Thymus (tissue), 11 donors: ENCODE results near the gene CACNA2D4. TPM values are rescaled to one million over a fixed set of nuclear protein-coding genes. Genes with fewer than 3 reads are reported as not detected.

ENCODE experiments used
- DNase-seq, 9 donors: peaks; one replicate each; pipeline ENCODE4 v3.0.0-alpha.2; 2013; ENCODE audit warnings: low spot score in 9 of 9, low read depth in 6 of 9, missing footprints in 1 of 9
- H3K27ac ChIP-seq, 2 donors: one replicate each; pipeline ENCODE4 v1.5.1; 2013; ENCODE audit warnings: control low read depth in 1 of 2, low read depth in 1 of 2, low read length in 1 of 2, mild to moderate bottlenecking in 1 of 2, moderate library complexity in 1 of 2
- H3K27me3 ChIP-seq, 2 donors: one replicate each; pipeline ENCODE4 v1.5.1; 2013; ENCODE audit warnings: low read length in 1 of 2; ENCODE audit not compliant: control insufficient read depth in 2 of 2, insufficient read depth in 1 of 2
- H3K36me3 ChIP-seq, 2 donors: one replicate each; pipeline ENCODE4 v1.5.1; 2013; ENCODE audit warnings: low read length in 1 of 2, mild to moderate bottlenecking in 1 of 2, moderate library complexity in 1 of 2; ENCODE audit not compliant: control insufficient read depth in 2 of 2, insufficient read depth in 2 of 2
- H3K4me1 ChIP-seq, 2 donors: one replicate each; pipeline ENCODE4 v1.5.1; 2013; ENCODE audit warnings: low read length in 2 of 2; ENCODE audit not compliant: control insufficient read depth in 2 of 2, insufficient read depth in 2 of 2
- H3K4me3 ChIP-seq, 2 donors: one replicate each; pipeline ENCODE4 v1.5.1; 2013; ENCODE audit warnings: low read length in 2 of 2, control low read depth in 1 of 2, mild to moderate bottlenecking in 1 of 2
- H3K9me3 ChIP-seq, 2 donors: one replicate each; pipeline ENCODE4 v1.5.1; 2013; ENCODE audit warnings: low read length in 1 of 2, mild to moderate bottlenecking in 1 of 2; ENCODE audit not compliant: control insufficient read depth in 2 of 2, insufficient read depth in 1 of 2
- WGBS: extraction: QIAGEN DNeasy Blood & Tissue Kit; methylation state at CpG from one replicate; pipeline ENCODE4 v1.1.7; 2013; 5-methylcytosine and 5-hydroxymethylcytosine counted together
- polyA plus RNA-seq: library from polyadenylated mRNA; stranded (reverse); fragments of 200-250 nt; gene quantifications from one replicate; pipeline ENCODE4 v1.2.3, GENCODE V29; 2013
- total RNA-seq: library from RNA; stranded (reverse); fragments of 120-200 nt; gene quantifications from one replicate; pipeline ENCODE4 v1.2.4, GENCODE V29; 2013
- donor health status: healthy.

Gene CACNA2D4
- total and polyA plus RNA-seq, 2 donors, result 4.9 to 5.1 TPM

DNA sequence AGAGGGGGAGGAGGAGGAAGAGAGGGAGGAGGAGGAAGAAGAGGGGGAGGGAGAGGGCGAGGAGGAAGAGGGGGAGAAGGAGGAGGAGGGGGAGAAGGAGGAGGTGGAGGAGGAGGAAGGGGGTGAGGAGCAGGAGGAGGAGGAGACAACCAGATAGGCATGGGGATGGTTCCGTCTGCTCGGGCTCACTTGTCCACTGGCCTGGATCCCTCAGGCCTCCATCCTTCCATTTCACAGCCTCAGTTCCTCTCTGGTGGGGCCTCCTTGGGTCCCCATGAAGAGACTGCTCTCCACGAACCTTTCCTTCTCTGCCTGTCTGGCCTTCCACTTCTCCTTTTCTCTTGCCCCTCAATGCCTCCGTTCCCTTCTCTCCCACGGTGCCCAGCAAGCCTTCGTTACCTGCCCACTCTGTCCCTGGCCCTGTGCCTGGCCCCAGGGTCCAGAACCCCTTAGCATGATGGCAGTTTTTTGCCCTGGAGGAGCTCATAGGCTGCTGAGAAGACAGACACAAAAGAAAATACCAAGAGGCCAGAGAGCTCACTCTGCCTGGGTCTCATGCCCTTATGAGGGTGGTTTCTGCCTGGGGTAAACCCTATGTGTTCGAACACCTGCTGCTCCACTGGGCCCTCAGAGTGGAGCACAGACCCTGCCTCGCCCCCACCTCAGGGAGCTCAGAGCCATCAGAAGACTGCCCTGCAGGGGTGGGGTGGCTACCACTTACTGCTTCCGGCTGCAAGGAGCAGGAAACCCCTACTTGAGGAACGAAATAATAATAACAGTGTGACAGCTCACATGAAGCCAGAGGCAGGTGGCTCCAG lies 11.7 kb upstream of the CACNA2D4 start:
- H3K27me3 ChIP-seq, result no peaks in the 10 kb centered on the region
- H3K36me3 ChIP-seq, result no peaks in the 10 kb centered on the region
- no peak overlapping the region for H3K27ac ChIP-seq
- H3K4me3 ChIP-seq, result no peak overlapping the region
- no peaks in the 10 kb centered on the region for H3K9me3 ChIP-seq
- H3K4me1 ChIP-seq, result peaks cover 0 to 20% of the 10 kb centered on the region in 2 donors
- no peak for DNase-seq
- 75% methylated on average over 11 of the region's 11 CpGs for WGBS

DNA sequence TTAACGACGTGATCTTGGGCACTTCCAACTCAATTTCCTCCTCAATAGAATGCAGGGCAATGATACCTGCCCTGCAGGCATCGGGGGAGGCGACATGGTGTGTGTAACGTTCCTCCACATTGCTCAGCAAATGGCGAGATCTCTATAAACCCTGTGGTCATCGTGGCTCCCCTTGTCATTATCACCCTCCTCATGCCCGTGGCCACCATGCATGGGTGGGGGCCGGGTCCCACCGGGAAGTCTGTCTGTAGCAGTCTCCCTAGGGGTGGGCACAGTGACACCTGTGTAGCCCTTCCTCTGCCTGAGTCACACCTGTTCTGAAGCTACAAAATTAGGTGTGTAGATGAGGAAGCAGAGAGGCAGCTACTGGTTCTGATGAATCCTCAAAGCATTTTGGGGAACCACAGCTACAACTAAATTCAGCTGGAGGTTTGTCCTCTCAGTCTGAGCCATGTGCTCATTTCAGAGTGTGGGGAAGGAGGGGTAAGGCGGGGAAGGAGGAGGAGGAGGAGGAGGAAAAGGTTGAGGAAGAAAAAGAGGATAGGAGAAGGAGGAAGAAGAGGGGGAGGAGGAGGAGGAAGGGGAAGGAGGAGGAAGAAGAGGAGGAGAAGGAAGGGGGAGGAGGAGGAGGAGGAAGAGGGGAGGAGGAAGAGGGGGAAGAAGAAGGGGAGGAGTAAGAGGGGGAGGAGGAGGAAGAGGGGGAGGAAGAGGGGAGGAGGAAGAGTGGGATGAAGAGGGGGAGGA lies 11.0 kb upstream of the CACNA2D4 start:
- Histone ChIP-seq H3K4me1 (peaks cover 0 to 28% of the 10 kb centered on the region in 2 donors), H3K9me3 (no peaks in the 10 kb centered on the region), H3K4me3 (no peak overlapping the region), H3K36me3 (no peaks in the 10 kb centered on the region), H3K27me3 (no peaks in the 10 kb centered on the region), H3K27ac (no peak overlapping the region)
- no peak for DNase-seq
- WGBS, result 78% methylated on average over 11 of the region's 11 CpGs

DNA sequence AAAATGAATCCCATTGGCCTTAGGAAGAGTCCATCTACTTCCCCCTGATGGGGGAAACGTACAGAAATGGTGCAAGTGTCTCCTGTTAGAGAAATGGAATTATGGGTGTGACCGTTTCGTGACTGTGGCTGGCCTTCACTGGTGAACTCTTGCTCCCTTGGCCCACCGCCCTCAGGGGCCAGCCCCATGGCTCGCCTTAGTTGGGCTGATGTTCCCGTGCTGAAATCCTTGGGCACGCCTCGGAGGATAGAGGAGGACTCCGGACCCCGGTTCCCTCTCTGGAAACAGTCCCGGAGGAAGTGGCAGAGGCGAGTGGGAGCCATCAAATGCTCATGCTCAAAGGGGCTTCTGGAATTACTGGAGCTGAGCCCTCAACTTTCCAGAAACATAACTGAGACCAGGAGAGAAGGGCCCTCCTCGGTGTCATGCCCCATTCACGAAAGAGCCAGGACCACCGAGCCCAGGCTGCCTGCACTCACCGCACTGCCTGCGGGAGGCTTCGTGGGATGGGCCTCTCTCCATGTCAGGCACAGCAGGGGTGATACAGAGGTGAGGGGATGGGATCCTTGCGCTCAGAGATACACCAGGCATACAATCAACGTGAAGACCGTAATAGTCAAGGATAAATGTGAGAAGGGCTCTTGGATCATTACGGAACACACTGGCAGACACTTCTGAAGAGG lies 10.1 kb upstream of the CACNA2D4 start:
- WGBS, result 95% methylated on average over 22 of the region's 22 CpGs
- no peaks in the 10 kb centered on the region for H3K9me3 ChIP-seq
- no peaks in the 10 kb centered on the region for H3K36me3 ChIP-seq
- peaks cover 0 to 30% of the 10 kb centered on the region in 2 donors for H3K4me1 ChIP-seq
- DNase-seq, result no peak
- no peak overlapping the region for H3K27ac ChIP-seq
- no peak overlapping the region for H3K4me3 ChIP-seq
- H3K27me3 ChIP-seq, result no peaks in the 10 kb centered on the region

DNA sequence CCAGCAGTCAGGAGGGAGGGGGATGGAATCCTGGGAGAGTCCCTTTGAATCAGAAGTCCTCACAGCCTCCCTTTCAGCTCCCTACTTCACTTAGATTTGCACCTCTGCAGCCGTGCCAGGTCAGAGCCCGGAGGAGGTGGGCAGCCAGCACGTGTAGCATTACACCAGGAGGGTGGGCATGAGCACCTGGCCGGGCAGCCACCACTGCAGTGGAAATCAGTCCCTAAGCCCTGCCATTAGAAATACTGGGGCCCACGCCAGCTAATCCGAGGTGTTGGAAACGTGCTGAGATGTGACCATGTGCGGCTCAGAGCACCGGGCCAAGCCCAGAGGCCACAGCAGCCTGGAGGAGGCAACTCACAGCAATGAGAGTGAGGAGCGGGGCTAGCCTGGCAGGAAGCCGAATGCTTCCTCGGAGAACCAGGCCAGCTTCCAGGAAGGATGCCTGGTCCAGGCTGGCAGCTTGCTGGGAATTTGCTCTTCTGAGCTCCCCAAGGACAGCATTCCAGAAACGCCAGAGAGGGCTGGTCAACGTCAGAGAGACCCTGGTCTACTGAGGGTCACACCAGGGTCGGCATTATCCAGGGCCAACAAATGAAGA lies 9.4 kb upstream of the CACNA2D4 start:
- Histone ChIP-seq H3K27ac (no peak overlapping the region), H3K4me1 (peaks cover 0 to 24% of the 10 kb centered on the region in 2 donors), H3K9me3 (no peaks in the 10 kb centered on the region), H3K27me3 (no peaks in the 10 kb centered on the region), H3K4me3 (no peak overlapping the region), H3K36me3 (no peaks in the 10 kb centered on the region)
- 95% methylated on average over 15 of the region's 15 CpGs for WGBS
- DNase-seq, result no peak

DNA sequence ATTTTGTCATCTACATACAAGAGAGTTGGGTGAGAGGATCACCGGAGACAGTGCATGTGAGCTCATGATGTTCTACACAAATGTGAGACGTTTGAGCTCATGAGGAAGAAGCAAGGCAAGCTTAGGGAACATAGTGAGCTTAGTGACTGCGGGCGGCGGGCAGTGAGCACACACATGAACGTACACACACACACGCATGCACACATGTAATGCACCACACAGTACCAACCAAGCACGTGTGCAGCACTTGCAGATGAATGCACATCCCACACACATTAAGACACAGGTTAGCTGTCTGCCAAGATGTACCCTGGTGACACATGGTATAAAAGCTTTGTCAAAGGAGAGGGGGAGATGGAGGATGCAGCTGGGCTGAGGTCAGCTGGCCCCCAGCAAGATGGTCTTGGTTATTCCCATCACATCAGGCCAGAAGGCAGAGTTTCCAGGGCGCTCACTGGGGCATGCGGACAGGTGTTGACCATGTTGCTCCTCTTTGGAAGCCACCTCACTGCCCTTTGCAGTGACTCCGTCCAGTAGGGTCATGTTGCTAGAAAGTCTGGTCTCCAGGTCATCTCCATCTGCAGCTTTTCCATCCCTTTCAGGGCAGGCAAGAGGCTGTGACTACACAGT lies 8.7 kb upstream of the CACNA2D4 start:
- H3K4me1 ChIP-seq, result peaks cover 0 to 24% of the 10 kb centered on the region in 2 donors
- no peak overlapping the region for H3K4me3 ChIP-seq
- H3K9me3 ChIP-seq, result no peaks in the 10 kb centered on the region
- no peaks in the 10 kb centered on the region for H3K36me3 ChIP-seq
- no peak overlapping the region for H3K27ac ChIP-seq
- H3K27me3 ChIP-seq, result no peaks in the 10 kb centered on the region
- DNase-seq, result no peak
- 98% methylated on average over 11 of the region's 11 CpGs for WGBS

DNA sequence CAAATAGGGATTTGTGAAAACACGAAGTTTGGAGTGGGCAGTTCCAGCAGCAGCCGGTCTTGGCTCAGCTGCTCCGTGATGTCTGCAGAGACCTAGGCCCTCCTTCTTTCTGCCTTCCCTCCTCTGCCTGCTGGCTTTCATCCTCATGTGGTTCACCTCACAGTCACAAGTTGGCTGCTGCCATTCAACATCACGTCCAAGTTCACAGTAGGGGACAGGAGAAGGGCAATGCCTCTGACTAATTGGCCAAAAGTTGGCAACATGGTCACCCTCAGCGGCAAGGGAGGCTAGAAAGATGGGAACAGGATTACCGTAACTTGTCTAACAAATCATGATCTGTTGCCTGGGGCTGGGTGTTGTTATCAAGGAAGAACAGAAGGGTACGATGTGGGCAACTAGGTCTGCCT lies 7.8 kb upstream of the CACNA2D4 start:
- WGBS, result 97% methylated on average over 7 of the region's 7 CpGs
- Histone ChIP-seq H3K27me3 (no peaks in the 10 kb centered on the region), H3K4me1 (peaks cover 0 to 25% of the 10 kb centered on the region in 2 donors), H3K27ac (no peak overlapping the region), H3K9me3 (no peaks in the 10 kb centered on the region), H3K4me3 (no peak overlapping the region), H3K36me3 (no peaks in the 10 kb centered on the region)
- no peak for DNase-seq

DNA sequence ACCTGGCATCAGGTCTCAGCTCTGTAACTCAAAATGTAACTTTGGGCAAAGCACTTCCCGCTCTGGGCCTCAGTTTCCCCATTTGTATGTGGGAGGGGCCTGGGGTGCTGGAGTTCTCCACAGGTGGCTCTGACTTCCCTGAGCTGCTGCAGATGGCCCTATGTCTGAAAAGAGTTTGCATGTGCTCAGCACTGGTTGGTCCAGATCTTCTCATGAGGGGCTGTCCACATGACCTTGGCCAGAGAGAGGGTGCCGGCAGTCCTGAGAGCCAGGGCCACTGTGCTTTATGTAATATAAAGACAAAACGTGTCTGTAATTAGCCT lies 7.2 kb upstream of the CACNA2D4 start:
- Histone ChIP-seq H3K4me1 (peaks cover 0 to 28% of the 10 kb centered on the region in 2 donors), H3K27ac (no peak overlapping the region), H3K27me3 (peaks cover 0 to 4% of the 10 kb centered on the region in 2 donors), H3K4me3 (no peak overlapping the region), H3K36me3 (no peaks in the 10 kb centered on the region), H3K9me3 (no peaks in the 10 kb centered on the region)
- WGBS, result 95% methylated on average over 3 of the region's 3 CpGs
- DNase-seq, result no peak

DNA sequence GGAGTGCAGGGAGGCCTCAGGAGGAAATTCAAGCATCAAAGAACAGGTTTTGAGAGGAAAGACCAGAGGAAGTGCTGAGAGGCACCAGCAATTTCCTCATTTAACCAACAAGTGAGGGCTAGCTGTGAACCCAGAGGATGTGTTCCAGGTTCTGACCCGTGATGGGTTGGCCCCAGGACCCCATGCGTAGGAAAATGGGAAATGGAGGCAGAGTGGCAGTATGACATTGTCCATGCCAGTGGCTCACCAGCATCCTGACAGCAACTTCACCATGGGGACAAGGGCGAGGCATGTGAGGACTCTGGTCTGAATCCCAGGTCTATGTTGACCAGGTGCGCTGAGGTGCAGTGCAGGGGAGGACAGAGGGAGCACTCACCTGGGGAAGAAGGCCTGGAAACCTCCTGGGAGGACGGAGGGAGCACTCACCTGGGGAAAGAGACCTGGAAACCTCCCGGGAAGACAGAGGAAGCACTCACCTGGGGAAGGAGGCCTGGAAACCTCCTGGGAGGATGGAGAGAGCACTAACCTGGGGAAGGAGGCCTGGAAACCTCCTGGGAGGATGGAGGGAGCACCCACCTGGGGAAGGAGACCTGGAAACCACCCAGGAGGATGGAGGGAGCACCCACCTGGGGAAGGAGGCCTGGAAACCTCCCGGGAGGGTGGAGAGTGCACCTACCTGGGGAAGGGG lies 6.7 kb upstream of the CACNA2D4 start:
- 79% methylated on average over 7 of the region's 7 CpGs for WGBS

More for the DNA sequence above, 6.7 kb upstream of the CACNA2D4 start:
- H3K9me3 ChIP-seq, result no peaks in the 10 kb centered on the region
- H3K36me3 ChIP-seq, result no peaks in the 10 kb centered on the region
- H3K4me1 ChIP-seq, result peaks cover 0 to 26% of the 10 kb centered on the region in 2 donors
- no peak for DNase-seq
- H3K4me3 ChIP-seq, result no peak overlapping the region
- H3K27me3 ChIP-seq, result peaks cover 0 to 4% of the 10 kb centered on the region in 2 donors
- no peak overlapping the region for H3K27ac ChIP-seq
